T47D (cell line): ENCODE data around the gene PALD1.

Experiments
- DNase-seq, 2 experiments: peaks; one replicate each; pipeline versions ENCODE4 v3.0.0 to v3.0.0-alpha.2; 2011 to 2012; ENCODE audit warnings: low read depth in 1 of 2, low spot score in 1 of 2
- JUND ChIP-seq: IDR thresholded peaks from 2 replicates; pipeline ENCODE4 v1.6.1; 2012; ENCODE audit warnings: low read depth
- in situ Hi-C: cut with HindIII; loops from 2 replicates; pipeline ENCODE4 v1.10.0; 2016; ENCODE audit warnings: low sequenced_read_pairs, low pct_unique_long_range_greater_than_20kb

PALD1 gene

DNA sequence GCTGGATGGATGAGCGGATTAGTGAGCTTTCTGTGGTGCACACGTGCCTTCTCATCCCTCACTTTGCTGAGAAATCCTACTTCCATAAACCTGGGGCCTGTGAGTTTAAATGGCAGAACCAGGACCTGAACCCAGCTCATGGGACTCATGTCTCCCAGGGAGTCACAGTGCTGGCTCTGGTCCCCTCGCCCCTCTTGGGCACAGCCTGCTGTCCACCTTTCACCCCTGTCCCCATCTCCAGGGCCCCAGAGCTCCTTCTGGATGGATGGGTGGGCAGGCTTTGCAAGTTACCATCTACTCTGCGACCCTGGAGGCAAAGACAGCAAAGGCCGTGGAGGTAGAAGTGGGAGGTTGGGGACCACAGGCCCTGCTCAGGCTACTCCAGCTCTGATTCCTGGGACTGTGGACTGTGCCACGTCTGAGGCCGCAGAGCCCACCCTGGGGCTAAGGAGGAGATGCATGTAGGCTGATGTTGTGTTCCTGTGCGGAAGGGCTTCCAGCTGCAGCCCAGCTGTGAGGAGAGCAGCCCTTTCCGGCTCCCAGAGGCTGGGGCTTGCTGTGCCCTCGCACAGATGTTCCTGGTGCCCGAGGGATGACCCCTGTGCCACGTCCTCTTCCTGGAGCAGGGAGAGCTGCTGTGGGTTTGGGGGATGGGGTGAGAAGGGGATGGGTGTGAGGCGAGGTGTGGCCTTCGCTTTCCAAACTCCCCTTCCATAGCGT lies 83.6 kb downstream of the PALD1 start:
- no peak for DNase-seq
- no peak for TF ChIP-seq JUND
- in situ Hi-C loops: no loop called here

DNA sequence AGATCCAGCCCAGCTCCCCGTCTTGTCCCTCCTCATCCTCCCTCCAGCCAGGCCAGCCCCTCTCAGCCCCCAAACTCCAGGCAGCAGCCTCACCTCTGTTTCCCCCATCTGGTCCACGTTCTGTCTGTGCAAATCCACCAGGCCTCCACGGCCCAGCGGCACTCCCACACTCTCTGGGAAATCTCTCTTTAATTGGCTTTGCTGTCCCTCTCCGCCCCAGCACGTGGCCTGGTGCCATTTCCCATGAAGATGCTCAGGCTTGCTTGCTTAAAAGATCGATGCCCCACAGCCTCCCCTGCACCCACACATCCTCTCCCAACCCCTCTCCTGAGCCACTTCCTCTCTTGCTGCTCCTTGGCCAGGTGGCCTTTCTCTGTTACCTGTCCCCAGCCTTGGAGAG lies 84.7 kb downstream of the PALD1 start:
- no peak for DNase-seq
- TF ChIP-seq JUND: no peak
- in situ Hi-C loops: no loop called here

DNA sequence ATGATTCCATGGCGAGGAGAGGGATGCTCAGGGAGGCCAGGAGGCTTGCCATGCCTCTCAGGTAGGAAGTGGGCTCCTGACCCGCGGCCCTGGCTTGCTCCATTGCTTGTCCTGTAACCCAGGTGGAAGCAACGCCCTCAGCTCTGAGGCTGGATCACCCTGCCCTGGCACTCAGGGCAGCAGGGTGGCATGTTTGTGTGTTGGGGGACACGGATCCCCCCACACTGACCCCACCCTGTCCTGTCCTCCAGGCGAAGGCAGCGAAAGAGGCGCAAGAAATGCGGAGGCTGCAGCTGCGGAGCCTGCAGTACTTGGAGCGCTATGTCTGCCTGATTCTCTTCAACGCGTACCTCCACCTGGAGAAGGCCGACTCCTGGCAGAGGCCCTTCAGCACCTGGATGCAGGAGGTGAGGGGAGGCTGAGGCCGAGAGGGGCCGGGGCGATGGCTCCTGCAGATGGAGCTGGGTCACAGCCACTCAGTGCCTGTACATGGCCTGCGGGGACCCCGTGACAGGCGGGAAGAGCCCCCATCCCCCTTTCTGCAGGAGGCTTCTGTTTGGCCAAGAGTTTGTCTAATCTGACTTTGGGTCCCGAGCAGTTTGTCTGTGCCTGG lies 85.7 kb downstream of the PALD1 start:
- in situ Hi-C loops: no loop called here
- no peak for TF ChIP-seq JUND
- no peak for DNase-seq

DNA sequence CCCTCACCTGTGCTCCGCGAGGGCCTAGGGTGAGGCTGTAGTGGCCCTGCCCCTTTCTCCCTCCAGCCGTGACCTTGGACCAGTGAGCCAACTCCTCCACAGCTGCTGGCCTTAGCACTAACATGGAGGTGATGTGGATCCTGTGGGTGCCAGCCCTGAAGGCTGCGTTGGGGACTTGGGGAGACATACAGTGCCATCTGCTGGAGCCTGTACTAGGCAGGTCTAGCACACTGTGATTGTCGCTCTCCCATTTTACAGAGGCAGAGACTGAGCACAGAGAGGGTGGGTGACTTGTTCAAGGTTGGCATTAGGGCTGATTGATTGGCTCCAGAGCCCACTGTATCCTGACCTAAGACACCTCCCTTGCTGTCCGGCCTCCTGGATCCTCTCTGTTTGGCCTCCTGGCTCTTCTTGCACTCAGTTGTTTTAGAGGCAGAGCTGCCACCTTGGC lies 86.4 kb downstream of the PALD1 start:
- in situ Hi-C loops: no loop called here
- TF ChIP-seq JUND: no peak
- DNase-seq: peak in 1 of 2 experiments; percentile 23

DNA sequence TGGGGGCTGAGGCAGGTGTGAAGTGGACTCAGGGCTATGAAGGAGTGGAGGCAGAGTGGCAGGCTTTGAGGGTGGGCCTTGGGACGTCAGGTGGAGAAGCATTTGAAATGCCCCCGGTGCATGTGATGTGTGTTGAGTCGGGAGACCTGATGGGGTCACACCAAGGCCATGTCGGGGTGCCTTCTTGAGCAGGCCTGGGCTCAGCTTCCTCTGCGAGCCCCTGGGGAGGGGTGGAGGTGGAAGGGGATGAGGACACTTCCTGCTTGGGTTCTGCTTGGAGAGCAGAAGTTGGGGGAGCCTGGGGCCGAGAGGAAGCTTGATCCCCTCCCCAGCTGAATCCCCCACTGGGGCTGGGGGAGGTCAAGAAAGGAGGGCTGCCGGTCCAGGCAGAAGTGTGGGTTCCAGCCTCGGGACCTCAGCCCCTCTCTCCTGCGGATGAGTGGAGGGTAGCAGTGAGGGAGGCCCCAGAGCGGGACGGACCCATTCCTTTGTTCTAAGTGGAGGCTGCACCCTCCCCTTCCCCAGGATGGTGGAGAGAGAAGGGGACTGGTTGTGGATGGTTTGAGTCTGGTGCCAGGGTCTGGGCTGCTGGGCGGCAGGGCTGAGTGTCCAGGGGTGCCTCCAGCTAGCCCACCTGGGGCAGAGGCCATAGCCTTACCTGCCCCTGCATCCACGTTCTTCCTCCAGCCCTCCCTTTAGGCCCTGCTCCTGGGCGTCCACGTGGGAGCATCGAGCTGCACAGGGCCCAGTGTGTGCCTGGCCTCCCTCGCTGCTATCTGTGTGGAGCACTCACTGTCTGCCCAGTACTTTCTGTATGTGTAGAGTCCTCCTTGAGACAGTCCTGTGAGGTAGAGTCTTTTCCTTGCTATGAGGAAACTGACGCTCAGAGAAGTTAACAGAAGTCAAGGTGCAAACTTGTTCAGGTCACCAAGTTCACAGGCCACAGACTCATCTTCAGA lies 87.3 kb downstream of the PALD1 start:
- no peak for DNase-seq
- TF ChIP-seq JUND: no peak
- in situ Hi-C loops: no loop called here

DNA sequence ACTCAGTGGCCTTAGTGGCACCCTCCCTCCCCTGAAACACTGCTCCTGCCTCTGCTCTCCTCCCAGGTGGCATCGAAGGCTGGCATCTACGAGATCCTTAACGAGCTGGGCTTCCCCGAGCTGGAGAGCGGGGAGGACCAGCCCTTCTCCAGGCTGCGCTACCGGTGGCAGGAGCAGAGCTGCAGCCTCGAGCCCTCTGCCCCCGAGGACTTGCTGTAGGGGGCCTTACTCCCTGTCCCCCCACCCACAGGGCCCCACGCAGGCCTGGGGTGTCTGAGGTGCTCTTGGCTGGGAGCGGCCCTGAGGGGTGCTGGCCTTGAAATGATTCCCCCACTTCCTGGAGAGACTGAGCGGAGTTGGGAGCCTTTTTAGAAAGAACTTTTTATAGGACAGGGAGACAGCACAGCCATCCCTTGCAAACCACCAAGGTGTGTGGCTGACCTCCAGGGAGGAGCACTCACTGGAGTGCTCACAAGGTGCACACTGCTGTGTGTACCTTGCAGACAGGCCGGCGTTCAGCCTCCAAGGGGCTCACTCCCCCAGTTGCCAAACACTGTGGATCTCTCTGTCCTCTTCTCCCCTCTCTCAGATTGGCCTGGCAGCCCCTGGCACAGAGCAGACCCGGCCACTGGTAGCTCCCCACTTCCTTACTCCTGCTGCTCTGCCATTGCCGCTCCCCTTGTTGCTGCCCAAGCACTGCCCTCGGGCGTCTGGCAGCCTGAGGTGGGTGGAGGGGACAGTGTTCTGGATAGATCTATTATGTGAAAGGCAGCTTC lies 88.1 kb downstream of the PALD1 start:
- no peak for TF ChIP-seq JUND
- in situ Hi-C loops: no loop called here
- DNase-seq: no peak

DNA sequence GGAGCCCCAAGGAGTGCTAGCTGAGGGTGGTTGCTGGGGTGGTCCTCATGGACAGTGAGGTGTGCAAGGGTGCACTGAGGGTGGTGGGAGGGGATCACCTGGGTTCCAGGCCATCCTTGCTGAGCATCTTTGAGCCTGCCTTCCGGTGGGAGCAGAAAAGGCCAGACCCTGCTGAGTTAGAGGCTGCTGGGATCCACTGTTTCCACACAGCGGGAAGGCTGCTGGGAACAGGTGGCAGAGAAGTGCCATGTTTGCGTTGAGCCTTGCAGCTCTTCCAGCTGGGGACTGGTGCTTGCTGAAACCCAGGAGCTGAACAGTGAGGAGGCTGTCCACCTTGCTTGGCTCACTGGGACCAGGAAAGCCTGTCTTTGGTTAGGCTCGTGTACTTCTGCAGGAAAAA lies 89.0 kb downstream of the PALD1 start:
- in situ Hi-C loops: no loop called here
- TF ChIP-seq JUND: no peak
- DNase-seq: no peak

DNA sequence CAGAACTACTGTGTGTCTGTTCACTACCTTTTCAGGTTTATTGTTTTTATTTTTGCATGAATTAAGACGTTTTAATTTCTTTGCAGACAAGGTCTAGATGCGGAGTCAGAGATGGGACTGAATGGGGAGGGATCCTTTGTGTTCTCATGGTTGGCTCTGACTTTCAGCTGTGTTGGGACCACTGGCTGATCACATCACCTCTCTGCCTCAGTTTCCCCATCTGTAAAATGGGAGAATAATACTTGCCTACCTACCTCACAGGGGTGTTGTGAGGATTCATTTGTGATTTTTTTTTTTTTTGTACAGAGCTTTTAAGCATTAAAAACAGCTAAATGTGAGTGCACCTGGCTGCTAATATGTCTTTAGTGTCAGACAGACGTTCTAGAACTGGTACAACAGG lies 89.5 kb downstream of the PALD1 start:
- TF ChIP-seq JUND: no peak
- in situ Hi-C loops: no loop called here
- no peak for DNase-seq

DNA sequence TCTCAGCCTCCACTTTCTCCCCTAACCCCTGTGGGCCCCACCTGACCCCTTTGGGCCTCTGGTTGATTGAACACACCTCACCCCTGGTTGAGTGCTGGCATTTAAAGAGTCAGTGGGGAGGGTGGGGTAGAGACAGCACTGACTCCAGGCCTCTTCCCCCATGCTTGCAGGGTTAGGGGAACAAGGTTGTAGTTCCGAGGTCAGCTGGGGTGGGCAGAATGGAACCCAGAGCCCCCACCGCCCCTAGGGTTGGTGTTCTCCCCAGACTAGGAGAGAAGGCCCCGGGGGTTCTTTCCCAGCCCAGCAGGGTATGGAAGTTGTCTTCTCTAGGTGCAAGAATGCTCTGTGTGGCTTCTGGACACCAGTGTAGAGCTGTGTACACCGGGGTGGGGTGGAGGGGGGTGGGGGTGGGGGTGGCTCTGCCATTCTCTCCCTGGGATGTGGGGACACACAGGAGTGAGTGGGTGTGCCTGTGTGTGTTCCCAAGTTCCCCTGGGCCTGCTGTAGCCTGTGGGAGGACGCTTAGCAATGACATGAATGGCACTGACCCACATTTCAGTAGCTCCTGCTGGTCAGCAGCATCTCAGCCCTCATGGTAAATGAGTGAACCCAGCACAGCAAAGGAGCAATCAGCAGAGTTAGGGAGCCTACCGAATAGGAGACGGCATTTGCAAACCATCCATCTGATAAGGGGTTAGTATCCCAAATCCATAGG lies 90.4 kb downstream of the PALD1 start:
- DNase-seq: no peak
- no peak for TF ChIP-seq JUND
- in situ Hi-C loops: no loop called here

DNA sequence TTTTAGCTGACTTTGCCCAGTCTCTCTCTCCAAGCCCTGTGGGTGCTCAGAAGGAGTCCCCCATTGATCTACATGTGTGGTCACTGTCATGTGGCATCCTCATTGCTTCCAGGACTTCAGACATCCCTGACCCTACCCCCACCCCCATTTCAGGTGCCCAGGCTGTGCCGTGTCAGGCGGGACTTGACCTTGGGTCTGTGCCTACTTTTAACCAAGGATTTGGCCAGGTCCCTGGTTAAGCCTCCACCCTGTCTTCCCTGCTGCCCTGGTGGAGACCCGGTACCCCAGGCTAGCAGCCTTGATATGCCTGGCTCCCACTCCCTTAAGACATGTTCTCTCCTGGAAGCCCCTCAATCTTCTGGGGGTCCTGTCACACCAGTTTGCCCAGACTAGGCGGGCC lies 92.7 kb downstream of the PALD1 start:
- in situ Hi-C loops: no loop called here
- TF ChIP-seq JUND: no peak
- DNase-seq: no peak

DNA sequence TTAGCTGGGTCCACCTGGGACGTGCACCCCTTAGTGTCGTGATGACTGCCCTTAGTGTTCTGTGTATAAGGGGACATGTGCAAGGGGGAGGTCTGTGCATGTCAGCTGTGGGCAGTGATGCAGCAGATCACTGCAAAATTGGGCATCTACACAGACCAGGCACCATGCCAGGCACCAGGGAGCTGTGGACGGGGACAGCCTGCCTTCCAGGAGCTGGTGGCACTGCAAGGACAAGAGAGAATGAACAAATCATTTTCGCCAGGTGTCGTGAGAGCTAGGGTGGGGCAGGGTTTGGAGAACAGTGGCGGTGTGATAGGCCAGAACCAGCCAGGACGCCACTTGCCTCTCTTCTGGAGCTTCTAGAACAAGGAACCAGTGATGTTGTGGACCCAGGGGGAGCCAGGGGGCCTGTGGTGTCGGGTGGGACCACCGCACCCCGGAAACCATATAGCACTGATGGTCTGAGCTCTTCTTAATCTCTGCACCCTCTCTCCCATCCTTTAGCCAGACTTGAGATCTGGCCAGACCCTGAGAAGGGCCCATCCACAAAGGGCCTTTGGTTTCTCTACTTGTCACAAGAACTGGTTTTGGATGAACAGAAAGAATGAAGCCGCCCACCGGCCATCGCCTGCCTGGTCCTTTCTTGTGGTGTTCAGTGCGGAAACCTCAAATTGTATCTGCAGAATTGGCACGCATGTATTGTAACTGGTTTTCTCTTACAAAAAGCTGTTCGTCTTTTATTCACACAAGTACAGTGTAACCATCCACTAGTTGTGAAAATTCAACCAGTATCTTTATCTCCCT lies 93.3 kb downstream of the PALD1 start:
- in situ Hi-C loops: no loop called here
- TF ChIP-seq JUND: no peak
- DNase-seq: no peak
